CD4-positive, alpha-beta T cell treated with Interleukin-17A for 4 hours (primary cell): ENCODE data around the gene LRRC4C.

ENCODE experiments used
- DNase-seq: peaks from one replicate; pipeline ENCODE4 v3.0.0-alpha.2; 2020; ENCODE audit warnings: mixed read lengths

The LRRC4C gene

GRCh38 chr11:40280159-40281051 lies 1179.0 kb downstream of the LRRC4C start:
- DNase-seq, result no peak

- DNase-seq, result no peak
Observed at GRCh38 chr11:40276960-40277359, 1182.5 kb downstream of the LRRC4C start.

- no peak for DNase-seq
Observed at GRCh38 chr11:40274017-40274416, 1185.4 kb downstream of the LRRC4C start.

- no peak for DNase-seq
Observed at GRCh38 chr11:40273192-40273732, 1186.2 kb downstream of the LRRC4C start.

GRCh38 chr11:40271361-40271760 lies 1188.1 kb downstream of the LRRC4C start:
- DNase-seq, result no peak

GRCh38 chr11:40269865-40270264 lies 1189.6 kb downstream of the LRRC4C start:
- DNase-seq, result no peak

GRCh38 chr11:40268551-40268950 lies 1190.9 kb downstream of the LRRC4C start:
- no peak for DNase-seq

- no peak for DNase-seq
Observed at GRCh38 chr11:40255457-40255856, 1204.0 kb downstream of the LRRC4C start.

- no peak for DNase-seq
Observed at GRCh38 chr11:40253166-40253565, 1206.3 kb downstream of the LRRC4C start.

- no peak for DNase-seq
Observed at GRCh38 chr11:40252236-40252635, 1207.2 kb downstream of the LRRC4C start.

GRCh38 chr11:40246983-40247382 lies 1212.5 kb downstream of the LRRC4C start:
- DNase-seq, result no peak

GRCh38 chr11:40241524-40242051 lies 1217.9 kb downstream of the LRRC4C start:
- DNase-seq, result no peak

- no peak for DNase-seq
Observed at GRCh38 chr11:40240284-40240683, 1219.2 kb downstream of the LRRC4C start.

GRCh38 chr11:40236526-40236925 lies 1222.9 kb downstream of the LRRC4C start:
- no peak for DNase-seq

GRCh38 chr11:40235841-40236240 lies 1223.6 kb downstream of the LRRC4C start:
- DNase-seq, result no peak

GRCh38 chr11:40230821-40231220 lies 1228.6 kb downstream of the LRRC4C start:
- no peak for DNase-seq

GRCh38 chr11:40228662-40229061 lies 1230.8 kb downstream of the LRRC4C start:
- DNase-seq, result no peak

- no peak for DNase-seq
Observed at GRCh38 chr11:40227730-40228129, 1231.7 kb downstream of the LRRC4C start.

- no peak for DNase-seq
Observed at GRCh38 chr11:40226654-40227053, 1232.8 kb downstream of the LRRC4C start.

GRCh38 chr11:40223596-40224330 lies 1235.7 kb downstream of the LRRC4C start:
- DNase-seq, result no peak

- DNase-seq, result no peak
Observed at GRCh38 chr11:40219401-40219800, 1240.1 kb downstream of the LRRC4C start.

- DNase-seq, result no peak
Observed at GRCh38 chr11:40215556-40215955, 1243.9 kb downstream of the LRRC4C start.

GRCh38 chr11:40207416-40207815 lies 1252.0 kb downstream of the LRRC4C start:
- DNase-seq, result no peak

- DNase-seq, result no peak
Observed at GRCh38 chr11:40204228-40204627, 1255.2 kb downstream of the LRRC4C start.
